ENCODE results near the gene TBC1D23. TPM values are rescaled to one million over a fixed set of nuclear protein-coding genes. Genes with fewer than 3 reads are reported as not detected.

The TBC1D23 gene
- total RNA-seq, 1 experiment from 2014 or later, result 20.6 TPM

DNA sequence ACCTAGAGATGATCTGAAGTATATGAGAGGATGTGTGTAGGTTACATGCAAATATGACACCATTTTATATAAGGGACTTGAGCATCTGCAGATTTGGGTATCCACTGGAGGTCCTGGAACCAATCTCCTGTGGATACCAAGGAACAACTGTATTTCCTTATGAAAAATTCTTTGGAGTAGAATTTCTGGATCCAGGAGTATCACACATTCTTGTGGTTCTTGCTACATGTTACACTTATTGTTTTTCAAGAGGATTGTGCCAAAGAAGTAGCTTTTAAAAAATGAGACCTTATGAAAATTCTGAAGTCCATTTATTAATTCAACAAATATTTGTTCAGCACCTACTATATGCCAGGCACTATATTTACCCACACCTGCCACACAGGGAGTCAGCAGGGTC is 15.7 kb upstream of the TBC1D23 start:
- DNase-seq, result no peak
- H3K9me3 ChIP-seq (ENCODE audit: low read length), result no peaks in the 10 kb centered on the region
- no peak overlapping the region for H2AFZ ChIP-seq (ENCODE audit: low read length)
- no peaks in the 10 kb centered on the region for H3K4me1 ChIP-seq (ENCODE audit: low read length)
- no peaks in the 10 kb centered on the region for H3K27me3 ChIP-seq (ENCODE audit: low read length)
- no peak overlapping the region for H3K4me3 ChIP-seq (ENCODE audit: low read length)
- no peaks in the 10 kb centered on the region for H3K36me3 ChIP-seq (ENCODE audit: insufficient read depth, low read length)
- H4K20me1 ChIP-seq (ENCODE audit: insufficient read depth, low read depth, low read length), result no peaks in the 10 kb centered on the region
- H3K9me2 ChIP-seq (replicated peaks; ENCODE audit: insufficient read depth, low read length), result no peaks in the 10 kb centered on the region
- H3K9ac ChIP-seq (ENCODE audit: low read length), result no peak overlapping the region
- no peaks in the 10 kb centered on the region for H3K79me2 ChIP-seq (ENCODE audit: low read length)
- H3K27ac ChIP-seq (ENCODE audit: low read length), result no peak overlapping the region
- no peak overlapping the region for H3K4me2 ChIP-seq (ENCODE audit: low read depth, low read length, poor library complexity, severe bottlenecking)

DNA sequence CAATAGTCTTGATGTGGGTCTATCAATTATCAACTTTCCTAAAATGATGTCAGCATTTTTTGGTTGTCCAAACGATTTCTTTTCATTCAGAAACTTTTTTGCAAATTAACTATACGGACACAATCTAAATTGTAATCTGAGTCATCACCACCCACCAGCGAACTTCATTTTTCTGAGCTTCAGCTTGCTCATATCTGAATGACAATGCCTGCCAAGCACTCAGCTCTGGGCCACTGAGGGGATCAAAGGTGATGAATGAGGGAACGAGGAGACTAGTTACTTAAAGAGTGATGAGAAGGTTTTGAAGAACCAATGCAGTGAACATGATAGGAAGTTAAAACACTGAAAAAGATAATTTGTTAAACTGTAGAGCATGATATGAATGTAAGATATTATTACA is 14.9 kb upstream of the TBC1D23 start:
- Histone ChIP-seq H2AFZ (ENCODE audit: low read length) (no peak overlapping the region), H3K4me1 (ENCODE audit: low read length) (no peaks in the 10 kb centered on the region), H4K20me1 (ENCODE audit: insufficient read depth, low read depth, low read length) (no peaks in the 10 kb centered on the region), H3K9ac (ENCODE audit: low read length) (no peak overlapping the region), H3K9me2 (replicated peaks; ENCODE audit: insufficient read depth, low read length) (no peaks in the 10 kb centered on the region), H3K9me3 (ENCODE audit: low read length) (no peaks in the 10 kb centered on the region), H3K79me2 (ENCODE audit: low read length) (no peaks in the 10 kb centered on the region), H3K27me3 (ENCODE audit: low read length) (no peaks in the 10 kb centered on the region), H3K4me2 (ENCODE audit: low read depth, low read length, poor library complexity, severe bottlenecking) (no peak overlapping the region), H3K27ac (ENCODE audit: low read length) (no peak overlapping the region), H3K4me3 (ENCODE audit: low read length) (no peak overlapping the region), H3K36me3 (ENCODE audit: insufficient read depth, low read length) (no peaks in the 10 kb centered on the region)
- DNase-seq, result no peak

DNA sequence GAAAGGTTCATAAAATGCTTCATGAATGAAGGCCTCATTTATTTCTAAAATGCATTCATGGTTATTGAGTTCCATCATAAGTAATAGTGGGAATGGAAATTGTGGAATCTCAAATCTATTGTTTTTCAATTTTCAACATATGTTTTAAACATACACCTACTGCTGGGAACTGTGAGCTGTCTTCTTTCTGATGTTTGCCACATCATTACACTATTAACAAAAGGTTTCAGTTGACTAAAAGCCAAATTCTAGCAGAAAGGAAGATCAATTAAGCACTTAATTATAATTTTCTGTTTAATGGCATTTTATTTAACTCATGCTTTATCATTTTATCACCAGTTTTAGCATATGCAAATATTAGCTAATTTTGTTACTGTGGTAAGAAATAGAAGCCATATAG is 13.8 kb upstream of the TBC1D23 start:
- Histone ChIP-seq H3K9ac (ENCODE audit: low read length) (no peak overlapping the region), H2AFZ (ENCODE audit: low read length) (no peak overlapping the region), H3K9me3 (ENCODE audit: low read length) (no peaks in the 10 kb centered on the region), H3K27me3 (ENCODE audit: low read length) (no peaks in the 10 kb centered on the region), H3K4me3 (ENCODE audit: low read length) (no peak overlapping the region), H3K79me2 (ENCODE audit: low read length) (no peaks in the 10 kb centered on the region), H3K4me1 (ENCODE audit: low read length) (no peaks in the 10 kb centered on the region), H4K20me1 (ENCODE audit: insufficient read depth, low read depth, low read length) (no peaks in the 10 kb centered on the region), H3K4me2 (ENCODE audit: low read depth, low read length, poor library complexity, severe bottlenecking) (no peak overlapping the region), H3K27ac (ENCODE audit: low read length) (no peak overlapping the region), H3K36me3 (ENCODE audit: insufficient read depth, low read length) (no peaks in the 10 kb centered on the region), H3K9me2 (replicated peaks; ENCODE audit: insufficient read depth, low read length) (no peaks in the 10 kb centered on the region)
- DNase-seq, result no peak

DNA sequence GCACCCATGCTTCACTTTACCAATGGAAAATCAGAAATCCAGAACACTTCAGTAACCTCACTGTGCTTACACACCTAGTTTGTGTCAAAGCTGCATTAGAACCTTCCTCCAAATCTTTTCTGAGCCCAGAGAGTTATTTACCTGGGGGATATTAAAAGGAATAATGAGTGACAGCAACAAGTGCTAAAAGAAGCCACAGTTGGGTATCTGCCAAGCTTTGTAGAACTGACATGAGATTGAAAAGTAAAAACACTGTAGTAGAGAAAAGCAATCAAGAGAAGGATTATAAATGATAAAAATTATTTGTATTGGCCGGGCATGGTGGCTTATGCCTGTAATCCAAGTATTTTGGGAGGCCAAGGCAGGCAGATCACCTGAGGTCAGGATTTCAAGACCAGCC is 8.8 kb upstream of the TBC1D23 start:
- Histone ChIP-seq H3K4me2 (ENCODE audit: low read depth, low read length, poor library complexity, severe bottlenecking) (no peak overlapping the region), H3K27ac (ENCODE audit: low read length) (no peak overlapping the region), H3K9me3 (ENCODE audit: low read length) (no peaks in the 10 kb centered on the region), H3K4me1 (ENCODE audit: low read length) (no peaks in the 10 kb centered on the region), H3K79me2 (ENCODE audit: low read length) (no peaks in the 10 kb centered on the region), H3K9me2 (replicated peaks; ENCODE audit: insufficient read depth, low read length) (no peaks in the 10 kb centered on the region), H3K9ac (ENCODE audit: low read length) (no peak overlapping the region), H3K4me3 (ENCODE audit: low read length) (no peak overlapping the region), H4K20me1 (ENCODE audit: insufficient read depth, low read depth, low read length) (no peaks in the 10 kb centered on the region), H2AFZ (ENCODE audit: low read length) (no peak overlapping the region), H3K27me3 (ENCODE audit: low read length) (no peaks in the 10 kb centered on the region), H3K36me3 (ENCODE audit: insufficient read depth, low read length) (no peaks in the 10 kb centered on the region)
- no peak for DNase-seq

DNA sequence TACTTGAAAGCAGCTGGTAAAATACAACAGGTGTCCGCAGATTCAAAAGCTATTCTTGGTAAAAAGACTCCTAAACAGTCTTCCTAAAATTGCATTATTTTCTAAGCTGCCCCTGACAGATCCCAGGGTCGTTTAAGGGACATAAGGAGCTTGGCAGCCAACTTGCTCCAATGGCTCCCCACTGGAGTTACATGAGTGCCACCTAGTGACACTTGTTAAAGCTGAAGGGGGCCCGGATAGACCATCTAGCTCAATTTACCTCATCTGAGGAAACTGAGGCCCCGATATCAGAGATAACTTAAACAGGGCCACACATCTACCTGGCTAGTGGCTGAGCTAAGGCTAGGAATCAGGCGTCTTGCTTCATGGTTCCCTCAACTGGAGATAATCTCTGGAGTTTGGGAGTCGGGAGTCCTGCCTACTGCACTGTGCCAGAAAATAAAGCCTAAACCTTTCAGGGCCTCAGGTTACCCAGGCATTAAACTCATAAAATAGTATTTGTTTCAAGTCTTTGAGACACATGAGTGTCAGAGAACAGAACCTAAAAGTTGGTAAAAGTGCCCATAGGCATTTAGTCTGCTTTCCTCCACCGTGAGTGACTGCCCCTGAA is 6.5 kb upstream of the TBC1D23 start:
- Histone ChIP-seq H3K4me3 (ENCODE audit: low read length) (no peak overlapping the region), H3K36me3 (ENCODE audit: insufficient read depth, low read length) (no peaks in the 10 kb centered on the region), H3K27ac (ENCODE audit: low read length) (no peak overlapping the region), H3K79me2 (ENCODE audit: low read length) (no peaks in the 10 kb centered on the region), H3K4me2 (ENCODE audit: low read depth, low read length, poor library complexity, severe bottlenecking) (no peak overlapping the region), H3K27me3 (ENCODE audit: low read length) (no peaks in the 10 kb centered on the region), H3K4me1 (ENCODE audit: low read length) (no peaks in the 10 kb centered on the region), H3K9me2 (replicated peaks; ENCODE audit: insufficient read depth, low read length) (no peaks in the 10 kb centered on the region), H3K9me3 (ENCODE audit: low read length) (no peaks in the 10 kb centered on the region), H4K20me1 (ENCODE audit: insufficient read depth, low read depth, low read length) (no peaks in the 10 kb centered on the region), H3K9ac (ENCODE audit: low read length) (no peak overlapping the region), H2AFZ (ENCODE audit: low read length) (no peak overlapping the region)
- peak; percentile 83 for DNase-seq

DNA sequence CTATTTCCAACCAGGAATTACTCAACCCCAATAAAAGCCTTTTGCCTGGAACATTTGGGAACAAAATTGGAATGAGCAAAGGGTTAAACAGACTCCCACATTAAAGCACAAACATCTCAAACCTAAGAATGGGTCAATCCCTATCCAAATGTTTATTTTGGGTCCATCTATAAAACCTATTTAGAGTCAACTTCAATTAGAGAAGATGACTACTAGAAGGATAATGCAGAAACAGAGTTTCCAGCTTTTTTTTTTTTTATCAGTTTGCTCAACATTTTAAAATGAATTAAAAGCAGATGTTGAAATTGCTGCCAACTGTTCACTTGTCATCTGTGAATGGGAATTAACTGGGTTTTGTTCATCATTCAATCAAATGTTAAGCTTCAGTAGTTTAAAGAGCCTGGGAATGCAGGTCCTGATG is 4.1 kb upstream of the TBC1D23 start:
- no peak for DNase-seq
- Histone ChIP-seq H3K9me2 (replicated peaks; ENCODE audit: insufficient read depth, low read length) (no peaks in the 10 kb centered on the region), H3K9me3 (ENCODE audit: low read length) (no peaks in the 10 kb centered on the region), H3K4me1 (ENCODE audit: low read length) (peaks cover 11% of the 10 kb centered on the region), H3K36me3 (ENCODE audit: insufficient read depth, low read length) (no peaks in the 10 kb centered on the region), H4K20me1 (ENCODE audit: insufficient read depth, low read depth, low read length) (no peaks in the 10 kb centered on the region), H3K27me3 (ENCODE audit: low read length) (no peaks in the 10 kb centered on the region), H2AFZ (ENCODE audit: low read length) (no peak overlapping the region), H3K4me2 (ENCODE audit: low read depth, low read length, poor library complexity, severe bottlenecking) (no peak overlapping the region), H3K9ac (ENCODE audit: low read length) (no peak overlapping the region), H3K4me3 (ENCODE audit: low read length) (no peak overlapping the region), H3K27ac (ENCODE audit: low read length) (no peak overlapping the region), H3K79me2 (ENCODE audit: low read length) (peaks cover 8% of the 10 kb centered on the region)

DNA sequence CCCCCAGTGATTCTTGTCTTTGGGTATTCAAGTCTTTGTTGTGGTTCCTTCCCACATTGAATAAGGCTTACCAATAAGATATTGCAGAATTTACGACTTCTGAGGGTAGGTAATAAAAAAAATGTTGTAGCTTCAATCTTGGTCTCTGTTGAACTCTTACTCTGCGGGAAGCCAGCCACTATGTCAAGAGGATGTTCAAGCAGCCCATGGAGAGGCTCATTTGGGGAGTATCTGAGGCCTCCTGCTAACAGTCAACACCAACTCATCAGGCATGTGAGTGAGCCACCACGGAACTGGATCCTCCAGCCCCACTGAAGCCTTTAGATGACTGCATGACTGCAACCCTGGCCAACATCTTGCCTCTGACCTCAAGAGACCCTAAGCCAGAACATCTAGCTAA is 3.2 kb upstream of the TBC1D23 start:
- Histone ChIP-seq H3K9me2 (replicated peaks; ENCODE audit: insufficient read depth, low read length) (no peaks in the 10 kb centered on the region), H3K9me3 (ENCODE audit: low read length) (no peaks in the 10 kb centered on the region), H3K4me1 (ENCODE audit: low read length) (peaks cover 16% of the 10 kb centered on the region), H3K4me3 (ENCODE audit: low read length) (no peak overlapping the region), H3K27ac (ENCODE audit: low read length) (no peak overlapping the region), H3K9ac (ENCODE audit: low read length) (no peak overlapping the region), H2AFZ (ENCODE audit: low read length) (no peak overlapping the region), H4K20me1 (ENCODE audit: insufficient read depth, low read depth, low read length) (no peaks in the 10 kb centered on the region), H3K4me2 (ENCODE audit: low read depth, low read length, poor library complexity, severe bottlenecking) (no peak overlapping the region), H3K36me3 (ENCODE audit: insufficient read depth, low read length) (no peaks in the 10 kb centered on the region), H3K27me3 (ENCODE audit: low read length) (no peaks in the 10 kb centered on the region), H3K79me2 (ENCODE audit: low read length) (peaks cover 13% of the 10 kb centered on the region)
- DNase-seq, result no peak

DNA sequence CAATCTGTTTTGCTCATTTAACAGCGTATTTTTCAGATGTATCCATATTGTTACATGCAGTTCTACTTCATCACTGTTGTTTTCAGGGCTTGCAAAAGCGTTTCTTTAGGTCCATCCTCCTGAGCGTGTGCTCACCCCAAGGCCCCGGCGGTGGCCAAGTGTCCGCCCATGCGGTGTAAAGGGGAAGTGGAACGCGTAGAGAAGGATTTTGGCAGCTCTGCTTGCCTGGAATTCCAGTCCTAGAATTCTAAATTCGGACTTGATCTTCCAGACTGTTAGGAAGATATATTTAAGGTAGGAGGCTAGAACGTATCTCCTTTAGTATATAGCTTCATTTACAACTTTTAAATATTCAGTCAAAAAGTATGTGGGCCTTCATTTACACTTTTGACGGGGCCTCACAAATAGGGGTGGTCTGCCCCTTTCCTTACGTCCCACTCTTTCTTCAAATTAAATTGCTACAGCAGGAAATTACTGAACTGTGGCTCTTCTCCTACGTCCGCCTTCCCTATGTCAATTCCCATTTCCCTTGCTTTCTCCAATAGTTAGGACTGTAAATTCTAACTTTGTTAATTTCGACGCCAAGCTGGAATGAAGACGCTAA is 609 bp upstream of the TBC1D23 start:
- H3K9me3 ChIP-seq (ENCODE audit: low read length), result no peaks in the 10 kb centered on the region
- H3K27ac ChIP-seq (ENCODE audit: low read length), result no peak overlapping the region
- H3K27me3 ChIP-seq (ENCODE audit: low read length), result no peaks in the 10 kb centered on the region
- peak overlapping the region; percentile 71 for H3K4me2 ChIP-seq (ENCODE audit: low read depth, low read length, poor library complexity, severe bottlenecking)
- H3K36me3 ChIP-seq (ENCODE audit: insufficient read depth, low read length), result no peaks in the 10 kb centered on the region
- peaks cover 16% of the 10 kb centered on the region for H3K4me1 ChIP-seq (ENCODE audit: low read length)
- peaks cover 31% of the 10 kb centered on the region for H3K79me2 ChIP-seq (ENCODE audit: low read length)
- no peak for DNase-seq
- H3K4me3 ChIP-seq (ENCODE audit: low read length), result peak overlapping the region; percentile 92
- H2AFZ ChIP-seq (ENCODE audit: low read length), result peak overlapping the region; percentile 53
- H3K9me2 ChIP-seq (replicated peaks; ENCODE audit: insufficient read depth, low read length), result no peaks in the 10 kb centered on the region
- peak overlapping the region; percentile 55 for H3K9ac ChIP-seq (ENCODE audit: low read length)
- H4K20me1 ChIP-seq (ENCODE audit: insufficient read depth, low read depth, low read length), result peaks cover 4% of the 10 kb centered on the region; the same call in 1 of the 2 replicates
